DMS114 treated with DMSO at 0.1 percent for 48 hours (cell line): ENCODE measurements around the gene HERC2.

Source experiments
- DNase-seq: peaks from one replicate; lab custom pipeline; 2025; ENCODE audit not compliant: unreplicated experiment; lab: John Stamatoyannopoulos, UW

The HERC2 gene

DNA sequence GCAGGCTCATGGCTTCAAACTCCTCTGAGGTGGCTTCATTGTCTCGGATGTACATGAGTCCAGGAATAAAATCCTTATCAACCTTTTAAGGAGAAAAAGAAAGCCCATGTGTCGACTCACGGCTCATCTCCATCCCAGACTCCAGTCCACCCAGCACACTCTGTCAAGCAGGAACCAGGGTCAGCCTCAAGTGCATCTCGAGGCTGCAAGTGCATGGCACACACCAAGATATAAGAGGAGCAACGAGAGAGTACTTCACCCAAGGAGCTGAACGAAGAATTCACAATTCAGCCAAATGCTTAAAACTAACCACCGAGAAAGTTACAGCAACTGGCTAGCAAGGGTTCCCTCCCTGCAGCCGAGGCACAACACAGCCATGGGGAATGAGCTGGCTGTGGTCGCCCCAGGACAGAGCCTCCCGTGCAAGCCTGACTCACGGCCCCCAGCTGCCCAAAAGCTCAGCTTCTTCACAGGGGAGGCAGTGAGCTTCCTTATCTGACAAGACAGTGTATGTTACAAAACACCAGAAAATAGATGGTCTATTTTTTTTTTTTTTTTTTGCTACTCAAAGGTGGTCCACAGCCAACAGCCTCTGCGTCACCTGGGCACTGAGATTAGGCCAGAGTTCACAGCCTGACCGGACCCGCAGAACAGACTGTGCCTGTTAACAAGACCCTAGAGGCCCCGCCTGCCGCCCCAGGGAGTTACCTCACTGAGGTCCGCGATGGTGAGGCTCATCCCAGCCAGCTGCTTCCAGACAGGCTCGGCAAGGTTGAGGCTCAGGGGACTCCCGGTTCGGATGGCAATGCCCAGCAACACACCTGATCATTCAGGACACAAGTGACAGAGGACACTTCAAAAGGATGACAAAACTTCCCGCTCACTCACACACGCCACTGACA lies 207.0 kb downstream of the HERC2 start:
- no peak for DNase-seq

GRCh38 chr15:28114114-28114455 lies 207.9 kb downstream of the HERC2 start:
- DNase-seq: no peak

DNA sequence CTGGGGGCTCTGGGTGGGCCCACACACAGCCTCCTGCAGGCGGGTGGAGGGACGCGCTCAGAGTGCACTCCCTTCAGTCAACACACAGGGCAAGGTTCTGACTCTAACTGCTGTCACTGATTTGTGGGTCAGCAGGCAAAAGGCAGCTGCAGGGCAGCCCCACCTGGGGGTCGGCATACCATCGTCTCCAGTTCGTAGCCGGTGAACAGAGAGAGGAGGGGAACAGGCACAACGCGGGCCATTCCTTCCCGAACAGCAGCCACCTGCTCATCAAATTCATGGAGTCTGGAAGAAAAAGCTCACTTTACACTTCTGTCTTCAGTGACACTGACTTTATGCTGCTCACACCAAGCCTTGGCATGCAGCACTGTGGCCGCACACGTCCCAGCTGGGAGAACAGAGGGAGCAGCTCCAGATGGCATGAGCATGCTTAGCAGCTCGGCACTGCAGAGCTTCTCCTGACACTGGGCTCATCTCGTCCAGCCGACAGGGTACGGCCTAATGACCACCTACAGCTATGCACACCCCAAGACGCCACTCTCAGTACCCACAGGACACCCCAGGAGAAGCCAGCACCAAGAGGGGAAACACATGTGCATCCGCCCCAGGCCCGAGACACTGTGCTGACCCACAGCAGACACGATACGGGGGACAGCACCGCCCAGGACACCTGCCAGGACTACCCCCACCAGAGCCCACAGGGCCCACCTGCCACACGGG lies 208.4 kb downstream of the HERC2 start:
- DNase-seq: no peak

- DNase-seq: no peak
Measured at GRCh38 chr15:28112962-28113361, 209.0 kb downstream of the HERC2 start.

DNA sequence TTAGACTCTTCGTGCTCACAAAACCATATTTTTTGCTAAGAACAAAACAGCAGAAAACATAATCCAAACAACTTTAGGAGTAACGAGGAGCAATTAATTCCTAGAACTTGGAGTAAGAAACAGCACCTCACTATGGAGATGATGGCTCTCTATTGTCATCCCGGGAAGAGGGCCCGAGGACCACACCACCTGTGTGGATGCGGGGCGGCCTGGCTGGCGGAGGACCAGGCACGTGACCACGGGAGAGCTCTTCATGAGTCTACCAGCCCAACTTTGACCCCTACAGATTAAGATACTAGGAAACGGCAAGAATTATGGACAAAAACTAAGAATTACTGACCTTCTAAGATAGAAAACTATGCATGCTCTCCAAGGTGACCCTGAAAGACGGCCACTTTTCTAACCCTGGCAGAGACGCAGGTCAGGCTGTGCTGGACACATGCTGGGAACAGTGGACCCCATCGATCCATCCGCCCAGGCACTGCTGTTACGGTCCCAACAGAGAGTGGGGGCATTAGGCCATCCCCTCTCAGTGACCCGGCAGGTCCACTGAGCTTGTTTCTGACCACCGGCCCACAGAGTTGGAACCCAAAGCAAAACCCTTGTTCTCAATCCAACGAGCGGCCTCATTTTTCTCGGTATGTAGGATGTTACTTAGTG lies 209.7 kb downstream of the HERC2 start:
- no peak for DNase-seq

- no peak for DNase-seq
Measured at GRCh38 chr15:28111543-28111942, 210.4 kb downstream of the HERC2 start.

DNA sequence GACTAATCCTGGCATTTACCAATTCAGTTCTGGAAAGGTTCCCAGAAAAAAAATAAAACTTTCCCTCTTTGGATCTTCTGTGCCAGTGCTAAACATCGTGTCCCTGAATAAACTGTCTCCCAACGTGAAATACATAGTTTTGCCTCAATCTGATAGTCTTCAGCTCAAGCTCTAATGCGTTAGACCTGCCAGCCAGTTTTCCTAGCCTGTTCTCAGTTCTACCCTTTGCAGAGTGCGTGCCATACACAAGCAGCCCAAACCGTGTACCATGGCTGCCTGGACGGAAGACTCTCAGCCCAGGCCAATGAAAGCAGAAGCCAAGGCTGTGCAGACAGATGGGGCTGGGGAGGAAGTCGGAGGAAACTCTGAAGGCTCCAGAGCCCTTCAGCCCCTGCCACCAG lies 211.5 kb downstream of the HERC2 start:
- DNase-seq: no peak

DNA sequence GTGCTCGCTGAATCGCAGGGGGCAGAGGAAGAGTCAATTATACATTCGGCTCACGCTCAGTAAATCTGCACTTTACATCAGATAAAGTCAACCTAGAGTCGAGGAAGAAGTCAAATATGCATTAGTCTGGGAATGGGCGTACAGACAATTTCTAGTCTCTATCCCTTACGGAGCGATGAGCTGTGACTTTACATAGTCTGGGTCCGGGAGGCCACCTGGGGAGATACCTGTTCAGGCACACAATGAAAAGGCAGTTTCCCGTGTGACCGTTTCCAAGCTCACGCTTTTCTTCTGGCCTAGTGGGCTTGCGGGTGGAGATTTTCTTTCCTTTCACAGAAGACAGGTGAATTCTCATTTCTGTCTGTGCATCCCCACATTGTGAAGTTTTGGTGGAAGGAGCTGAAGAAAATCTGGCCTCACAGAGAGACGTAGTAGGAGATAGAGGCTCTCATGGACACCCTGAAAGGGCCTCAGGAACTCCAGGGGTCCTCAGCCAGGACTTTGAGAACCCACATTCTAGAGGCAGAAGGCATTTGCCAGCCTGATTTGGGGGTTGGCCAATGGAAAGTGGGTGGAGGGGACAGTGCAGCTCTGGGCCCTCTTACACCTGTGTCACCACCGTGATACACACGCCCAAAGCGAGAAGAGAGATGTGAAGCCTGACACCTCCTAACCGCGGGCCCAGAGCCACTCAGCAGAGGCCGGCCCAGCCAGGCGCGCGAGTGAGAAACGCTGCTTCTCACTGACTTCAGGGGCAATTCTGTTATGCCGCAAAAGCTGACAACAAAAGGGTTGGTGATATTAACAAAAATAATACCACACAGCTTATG lies 212.1 kb downstream of the HERC2 start:
- no peak for DNase-seq

- no peak for DNase-seq
Measured at GRCh38 chr15:28107904-28108275, 214.1 kb downstream of the HERC2 start.

- no peak for DNase-seq
Measured at GRCh38 chr15:28107111-28107903, 214.7 kb downstream of the HERC2 start.

DNA sequence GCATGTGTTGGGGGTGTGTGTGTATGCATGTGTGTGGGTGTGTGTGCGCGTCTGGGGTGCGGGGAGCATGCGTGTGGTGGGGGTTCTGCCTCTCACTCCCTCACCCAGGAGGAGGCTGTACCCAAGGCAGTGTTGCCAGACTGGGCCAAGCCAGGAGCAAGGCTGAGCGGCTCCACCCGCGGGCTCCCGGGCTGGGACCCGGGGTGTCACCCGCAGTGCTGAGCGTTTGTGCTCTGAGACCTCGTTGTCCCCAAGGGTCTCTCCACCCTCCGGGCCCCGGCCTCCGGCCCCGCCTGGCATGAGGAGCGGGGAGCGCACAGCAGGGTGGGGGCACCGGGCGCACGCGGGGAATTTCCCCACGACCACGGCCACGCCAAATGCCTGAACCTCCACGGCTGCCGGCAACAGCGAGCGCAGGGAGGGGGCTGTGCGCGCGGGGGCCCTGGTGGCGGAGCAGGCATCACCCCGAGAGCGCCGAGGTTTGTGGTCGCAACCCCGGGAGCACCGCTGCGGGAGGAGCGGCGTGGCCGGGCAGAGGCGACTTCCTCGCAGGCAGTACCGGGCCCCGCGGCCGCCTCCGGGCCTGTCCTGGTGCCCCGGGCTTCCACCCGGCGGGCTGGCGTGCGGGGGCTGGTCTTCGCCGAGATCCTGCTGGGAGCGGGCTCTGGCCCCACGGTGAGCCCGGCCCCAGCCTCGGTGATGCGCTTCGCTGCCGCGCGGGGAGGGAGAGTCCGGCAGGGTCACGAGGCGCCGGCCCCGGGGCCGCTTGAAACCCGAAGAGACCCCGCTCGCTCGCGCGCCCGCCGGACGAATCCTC lies 215.5 kb downstream of the HERC2 start:
- DNase-seq: no peak

DNA sequence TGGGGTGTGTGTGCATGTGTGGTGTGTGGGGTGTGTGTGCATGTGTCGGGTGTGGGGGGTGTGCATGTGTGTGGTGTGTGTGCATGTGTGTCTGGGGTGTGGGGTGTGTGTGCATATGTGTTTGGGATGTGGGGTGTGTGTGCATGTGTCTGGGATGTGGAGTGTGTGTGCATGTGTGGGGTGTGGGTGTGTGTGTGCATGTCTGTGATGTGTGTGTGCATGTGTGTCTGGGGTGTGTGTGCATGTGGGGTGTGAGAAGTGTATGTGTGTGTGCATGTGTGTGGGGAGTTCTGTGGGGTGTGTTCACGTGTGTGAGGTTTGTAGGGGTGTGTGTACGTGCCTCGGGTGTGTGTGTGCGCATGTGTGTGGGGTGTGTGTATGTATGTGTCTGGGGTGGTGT lies 216.2 kb downstream of the HERC2 start:
- DNase-seq: no peak

- DNase-seq: no peak
Measured at GRCh38 chr15:28105224-28105791, 216.7 kb downstream of the HERC2 start.

GRCh38 chr15:28104326-28104725 lies 217.7 kb downstream of the HERC2 start:
- no peak for DNase-seq

DNA sequence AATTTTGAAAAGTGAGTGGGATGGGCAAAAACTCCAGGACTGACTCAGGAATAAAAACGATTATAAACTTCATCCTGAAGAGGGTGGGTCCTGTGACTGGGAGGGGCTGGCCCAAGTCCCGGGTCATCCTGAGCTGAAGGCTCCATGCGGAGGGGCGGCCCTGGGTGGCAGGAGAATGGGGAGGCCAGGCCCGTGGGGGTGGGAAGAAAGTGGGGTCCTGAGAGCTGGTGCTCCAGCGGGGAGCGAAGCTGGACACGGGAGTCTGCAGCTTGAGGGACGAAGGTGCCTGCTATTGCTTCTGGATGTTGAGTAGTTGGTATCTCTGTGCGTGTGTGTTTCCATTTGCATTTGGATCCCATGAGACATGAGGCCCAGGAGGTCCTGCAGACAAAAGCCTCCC lies 218.1 kb downstream of the HERC2 start:
- DNase-seq: no peak

- no peak for DNase-seq
Measured at GRCh38 chr15:28101983-28102441, 220.0 kb downstream of the HERC2 start.

GRCh38 chr15:28101201-28101600 lies 220.8 kb downstream of the HERC2 start:
- no peak for DNase-seq

DNA sequence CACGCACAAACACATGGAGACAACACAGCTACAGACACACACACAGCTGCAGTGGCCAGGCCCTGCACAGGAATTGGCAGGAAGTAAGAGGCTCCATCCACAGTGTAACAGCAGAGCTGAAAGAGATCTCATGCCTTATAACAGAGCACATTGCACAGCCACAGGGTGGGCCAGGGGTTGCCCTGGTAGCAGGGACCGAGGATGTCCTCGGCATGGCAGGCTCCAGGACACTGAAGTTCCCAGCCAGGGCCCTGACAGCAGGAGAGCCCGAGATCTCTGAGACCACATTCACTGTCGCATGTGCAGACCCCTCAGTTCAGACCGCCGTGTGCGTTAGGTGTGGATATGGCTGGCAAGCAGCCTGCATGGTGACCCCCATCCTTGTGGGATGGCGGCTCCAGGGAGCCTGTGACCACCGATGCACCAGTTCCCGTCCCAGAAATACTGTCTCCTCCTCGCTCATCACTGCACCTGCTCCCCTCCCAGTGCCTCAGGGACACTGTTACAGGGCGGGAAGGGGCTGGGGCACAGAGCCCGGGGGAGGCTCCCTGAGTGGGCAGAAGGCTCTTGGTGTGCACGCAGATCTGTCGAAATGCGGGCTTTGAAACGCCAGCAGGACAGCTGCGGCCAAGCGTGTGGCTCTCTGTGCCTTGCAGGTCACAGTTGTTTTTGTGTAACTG lies 221.3 kb downstream of the HERC2 start:
- DNase-seq: no peak
